Testis (tissue), 3 donors: ENCODE results near the gene ME3. TPM values are rescaled to one million over a fixed set of nuclear protein-coding genes. Genes with fewer than 3 reads are reported as not detected.

ENCODE experiments used
- DNase-seq: peaks from one replicate; pipeline ENCODE4 v3.0.0-alpha.2; 2019
- H3K27ac ChIP-seq, 2 donors: fragments of 200-600 bp; sonication (generic); one replicate each; pipeline ENCODE4 v1.5.1; 2019
- H3K27me3 ChIP-seq: fragments of 200-600 bp; sonication (generic); one replicate; pipeline ENCODE4 v1.5.1; 2019
- H3K36me3 ChIP-seq: fragments of 200-600 bp; sonication (generic); one replicate; pipeline ENCODE4 v1.5.1; 2017; ENCODE audit warnings: low read depth; ENCODE audit errors: missing control alignments
- H3K4me1 ChIP-seq: fragments of 200-600 bp; sonication (generic); one replicate; pipeline ENCODE4 v1.5.1; 2019
- H3K4me3 ChIP-seq, 2 donors: fragments of 200-600 bp; sonication (generic); one replicate each; pipeline ENCODE4 v1.5.1; 2017 to 2019
- H3K9me3 ChIP-seq: fragments of 200-600 bp; sonication (generic); one replicate; pipeline ENCODE4 v1.5.1; 2017
- CTCF ChIP-seq, 3 experiments: fragments of 450-650 bp in 2 of 3; fragments of 200-600 bp in 1 of 3; sonication (generic) in 1 of 3; IDR thresholded peaks; one replicate each; pipeline ENCODE4 v1.5.1; 2016 to 2019; ENCODE audit warnings: antibody characterized with exemption in 3 of 3, mild to moderate bottlenecking in 2 of 3, moderate library complexity in 1 of 3
- POLR2A ChIP-seq: fragments of 450-650 bp; IDR thresholded peaks from one replicate; pipeline ENCODE4 v1.6.1; 2017; ENCODE audit warnings: antibody characterized with exemption, mild to moderate bottlenecking, moderate library complexity
- WGBS, 2 donors: methylation state at CpG; one replicate each; pipeline ENCODE4 v1.1.5; 2018; 5-methylcytosine and 5-hydroxymethylcytosine counted together
- intact Hi-C: fragments of 100-400 bp; cut with DNase I; formaldehyde crosslinking; loops from one replicate; pipeline ENCODE4 v1.15.1; 2023; ENCODE audit warnings: low total_unique reads
- polyA plus RNA-seq: library from polyadenylated mRNA; stranded (reverse); fragments of 350-450 nt; fragmentation: Illumina TruSeq; extraction: RNeasy Lipid Tissue Mini Kit (QIAGEN cat#74804); gene quantifications from one replicate; pipeline ENCODE4 v1.2.3, GENCODE V29; 2014; ENCODE audit warnings: low read depth, low replicate concordance; ENCODE audit not compliant: insufficient read depth
- total RNA-seq, 2 donors: library from RNA; depleted of rRNA; stranded (reverse); fragments of >200 nt; gene quantifications; one replicate each; pipeline ENCODE4 v1.2.3, GENCODE V29; 2016

Gene ME3
- total and polyA plus RNA-seq, 3 donors from 2014 or later = 26.7 to 170 (median 115) TPM

- H3K27me3 ChIP-seq = no peaks in the 10 kb centered on the region
- no peaks in the 10 kb centered on the region for H3K4me1 ChIP-seq
- no peaks in the 10 kb centered on the region for H3K9me3 ChIP-seq
- no peak for DNase-seq
- intact Hi-C loops = no loop called here
- 66 to 80% methylated on average over 4 of the region's 4 CpGs for WGBS, 2 donors
- no peak overlapping the region for H3K4me3 ChIP-seq
- no peak overlapping the region for H3K27ac ChIP-seq
- H3K36me3 ChIP-seq = no peaks in the 10 kb centered on the region
- TF ChIP-seq CTCF (IDR thresholded peaks at IDR 0.05) (no peak), POLR2A (no peak)
Measured at GRCh38 chr11:86688398-86689179, 16.2 kb upstream of the ME3 start.

- intact Hi-C loops = no loop called here
- H3K27ac ChIP-seq = no peak overlapping the region
- no peaks in the 10 kb centered on the region for H3K9me3 ChIP-seq
- no peaks in the 10 kb centered on the region for H3K27me3 ChIP-seq
- no peak for DNase-seq
- no peak overlapping the region for H3K4me3 ChIP-seq
- WGBS, 2 donors = 50 to 52% methylated on average over 5 of the region's 5 CpGs
- no peaks in the 10 kb centered on the region for H3K36me3 ChIP-seq
- H3K4me1 ChIP-seq = no peaks in the 10 kb centered on the region
- TF ChIP-seq POLR2A (no peak), CTCF (IDR thresholded peaks at IDR 0.05) (no peak)
Measured at GRCh38 chr11:86687185-86687778, 14.9 kb upstream of the ME3 start.

- no peaks in the 10 kb centered on the region for H3K9me3 ChIP-seq
- H3K27me3 ChIP-seq = no peaks in the 10 kb centered on the region
- peaks cover 5% of the 10 kb centered on the region for H3K4me1 ChIP-seq
- no peak overlapping the region for H3K4me3 ChIP-seq
- no peaks in the 10 kb centered on the region for H3K36me3 ChIP-seq
- intact Hi-C loops = no loop called here
- H3K27ac ChIP-seq = no peak overlapping the region
- no peak for TF ChIP-seq POLR2A
- no peak for TF ChIP-seq CTCF (IDR thresholded peaks at IDR 0.05)
- DNase-seq = no peak
- 92 to 100% methylated on average over 1 of the region's 1 CpG for WGBS, 2 donors
Measured at GRCh38 chr11:86686531-86686930, 14.1 kb upstream of the ME3 start.

- H3K4me1 ChIP-seq = peaks cover 24% of the 10 kb centered on the region
- intact Hi-C loops = no loop called here
- DNase-seq = no peak
- H3K27ac ChIP-seq = peak overlapping the region; percentile 23 to 56
- H3K9me3 ChIP-seq = no peaks in the 10 kb centered on the region
- H3K27me3 ChIP-seq = no peaks in the 10 kb centered on the region
- no peaks in the 10 kb centered on the region for H3K36me3 ChIP-seq
- TF ChIP-seq POLR2A (no peak), CTCF (IDR thresholded peaks at IDR 0.05) (no peak)
- H3K4me3 ChIP-seq = no peak overlapping the region
- 28 to 38% methylated on average over 2 of the region's 2 CpGs for WGBS, 2 donors
Measured at GRCh38 chr11:86681483-86681756, 9.0 kb upstream of the ME3 start.
